ENCODE measurements around the gene SCNN1G.
"Not testable (repeated sequence)": the region's sequence is repeated elsewhere in the genome, so short reads cannot be mapped to it uniquely, and the experiment has no call there.

Gene SCNN1G

GRCh38 chr16:23253650-23254049, 71.1 kb downstream of the SCNN1G start:
- not testable (repeated sequence) for DNase-seq (ENCODE audit: low spot score)

DNA sequence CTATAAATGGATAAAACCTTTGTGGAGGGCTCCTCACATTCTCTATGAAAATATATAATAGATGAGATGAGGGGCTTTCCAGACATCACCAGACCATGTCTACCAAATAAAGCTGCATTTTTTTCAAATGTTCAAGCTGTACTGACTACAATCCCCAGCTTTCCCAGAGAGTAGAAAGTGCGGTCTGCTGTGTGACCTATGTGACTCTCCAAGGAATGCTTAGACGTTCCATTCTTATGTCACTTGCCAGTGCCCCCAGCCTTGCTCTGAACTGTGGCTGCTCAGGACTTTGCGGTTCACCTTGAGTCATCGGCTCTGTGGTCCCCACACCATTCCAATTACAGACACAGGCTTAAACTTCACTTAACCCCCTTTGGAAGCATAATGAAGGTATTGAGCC, 71.8 kb downstream of the SCNN1G start:
- no peak for DNase-seq (ENCODE audit: low spot score)

DNA sequence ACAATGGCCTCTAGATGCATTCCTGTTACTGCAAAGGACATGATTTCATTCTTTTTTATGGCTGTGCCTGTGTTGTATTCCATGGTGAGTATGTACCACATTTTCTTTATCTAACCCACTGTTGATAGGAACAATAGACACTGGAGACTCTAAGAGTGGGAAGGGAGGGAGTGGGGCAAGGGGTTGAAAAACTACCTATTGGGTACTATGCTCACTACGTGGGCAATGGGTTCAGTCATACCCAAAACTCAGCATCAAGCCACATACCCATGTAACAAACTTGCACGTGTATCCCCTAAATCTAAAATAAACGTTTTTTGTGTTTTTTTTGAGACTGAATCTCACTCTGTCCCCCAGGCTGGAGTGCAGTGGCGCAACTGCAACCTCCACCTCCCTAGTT, 72.5 kb downstream of the SCNN1G start:
- no peak for DNase-seq (ENCODE audit: low spot score)

DNA sequence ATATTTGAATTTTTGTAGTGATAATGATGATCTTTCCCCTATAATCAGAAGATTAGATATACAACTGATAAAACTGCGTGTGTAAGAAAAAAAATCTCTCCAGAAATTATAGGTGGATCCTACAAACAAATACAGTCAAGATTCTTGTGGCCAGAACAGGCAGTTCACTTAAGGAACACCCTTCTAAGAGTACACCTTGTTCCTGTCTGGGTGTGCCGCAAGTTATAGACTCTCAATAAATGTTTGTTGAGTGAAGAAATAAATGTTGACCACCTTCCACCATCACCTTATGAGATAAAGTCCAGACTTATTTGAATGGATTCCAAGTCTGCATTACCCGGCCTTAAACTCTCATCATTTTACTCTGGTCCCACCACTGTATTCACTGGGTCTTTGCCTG, 73.9 kb downstream of the SCNN1G start:
- no peak for DNase-seq (ENCODE audit: low spot score)

- no peak for DNase-seq (ENCODE audit: low spot score)
Measured at GRCh38 chr16:23257682-23258081, 75.1 kb downstream of the SCNN1G start.

DNA sequence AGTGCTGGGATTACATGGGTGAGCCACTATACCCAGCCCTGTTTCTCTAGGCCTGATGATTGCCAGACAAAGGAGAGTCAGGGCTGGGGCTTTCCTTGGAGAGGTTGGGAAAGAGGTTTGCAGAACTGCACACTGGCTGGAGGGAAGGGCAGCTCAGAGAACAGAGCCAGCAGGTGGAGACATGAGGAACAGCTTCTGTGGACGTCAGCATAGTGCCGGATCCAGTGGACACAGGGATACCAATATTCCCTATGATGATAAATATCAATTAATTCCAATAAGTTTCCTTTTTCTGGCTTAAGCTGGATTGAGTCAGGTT, 76.3 kb downstream of the SCNN1G start:
- no peak for DNase-seq (ENCODE audit: low spot score)
